Measurements from ENCODE around the gene DACT1.

DNA sequence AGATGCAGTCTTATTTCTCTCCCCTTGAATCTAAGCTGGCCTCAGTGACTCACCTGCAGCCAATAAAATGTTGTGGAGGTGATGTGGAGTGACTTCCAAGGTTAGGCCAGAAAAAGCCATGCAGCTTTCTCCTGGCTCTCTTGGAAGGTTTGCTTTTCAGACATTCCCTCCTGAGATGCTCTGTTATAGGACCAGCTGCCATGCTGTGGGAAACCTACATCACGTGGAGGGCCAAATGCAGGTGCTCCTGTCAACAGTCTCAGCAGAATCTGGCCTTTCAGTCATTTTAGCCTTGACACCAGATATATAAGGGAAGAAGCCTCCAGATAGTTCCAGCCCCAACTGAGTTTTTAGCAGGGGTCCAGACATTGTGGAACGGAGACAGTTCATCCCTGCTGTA is 38.1 kb upstream of the DACT1 start:
- TF ChIP-seq, protein P1, sequence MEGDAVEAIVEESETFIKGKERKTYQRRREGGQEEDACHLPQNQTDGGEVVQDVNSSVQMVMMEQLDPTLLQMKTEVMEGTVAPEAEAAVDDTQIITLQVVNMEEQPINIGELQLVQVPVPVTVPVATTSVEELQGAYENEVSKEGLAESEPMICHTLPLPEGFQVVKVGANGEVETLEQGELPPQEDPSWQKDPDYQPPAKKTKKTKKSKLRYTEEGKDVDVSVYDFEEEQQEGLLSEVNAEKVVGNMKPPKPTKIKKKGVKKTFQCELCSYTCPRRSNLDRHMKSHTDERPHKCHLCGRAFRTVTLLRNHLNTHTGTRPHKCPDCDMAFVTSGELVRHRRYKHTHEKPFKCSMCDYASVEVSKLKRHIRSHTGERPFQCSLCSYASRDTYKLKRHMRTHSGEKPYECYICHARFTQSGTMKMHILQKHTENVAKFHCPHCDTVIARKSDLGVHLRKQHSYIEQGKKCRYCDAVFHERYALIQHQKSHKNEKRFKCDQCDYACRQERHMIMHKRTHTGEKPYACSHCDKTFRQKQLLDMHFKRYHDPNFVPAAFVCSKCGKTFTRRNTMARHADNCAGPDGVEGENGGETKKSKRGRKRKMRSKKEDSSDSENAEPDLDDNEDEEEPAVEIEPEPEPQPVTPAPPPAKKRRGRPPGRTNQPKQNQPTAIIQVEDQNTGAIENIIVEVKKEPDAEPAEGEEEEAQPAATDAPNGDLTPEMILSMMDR (conservative IDR thresholded peaks at IDR 0.05; ENCODE audit: low read length), result no peak
- TF ChIP-seq EZH2phosphoT487 (IDR thresholded peaks at IDR 0.05; ENCODE audit: borderline replicate concordance, low read depth, low read length), result no peak

All from OCI-LY7 (cell line).